Fibroblast of the conjunctiva (primary cell): ENCODE results near the gene PPP4R1.

Source experiments
- DNase-seq: peaks from one replicate; pipeline ENCODE4 v3.0.0-alpha.2; 2010; ENCODE audit warnings: low read depth

PPP4R1 gene

DNA sequence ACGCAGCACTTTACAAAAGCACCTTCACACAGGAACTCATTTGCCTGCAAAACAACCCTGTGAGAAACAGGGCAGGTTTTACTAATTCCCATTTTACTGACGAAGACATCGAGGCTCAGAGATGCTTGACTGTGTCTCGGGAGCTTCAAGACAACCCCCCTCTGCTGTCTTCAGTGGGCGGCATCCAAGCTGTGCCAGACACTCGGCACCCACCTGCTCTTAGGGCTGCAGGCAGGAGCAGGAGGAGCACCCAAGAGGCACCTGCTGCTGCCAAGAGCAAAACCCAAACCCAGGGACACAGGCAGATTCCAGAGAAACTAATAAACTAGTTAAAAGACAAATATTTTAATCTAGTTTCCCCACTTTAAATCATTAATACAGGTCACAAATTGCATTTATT is 67.9 kb downstream of the PPP4R1 start:
- no peak for DNase-seq

DNA sequence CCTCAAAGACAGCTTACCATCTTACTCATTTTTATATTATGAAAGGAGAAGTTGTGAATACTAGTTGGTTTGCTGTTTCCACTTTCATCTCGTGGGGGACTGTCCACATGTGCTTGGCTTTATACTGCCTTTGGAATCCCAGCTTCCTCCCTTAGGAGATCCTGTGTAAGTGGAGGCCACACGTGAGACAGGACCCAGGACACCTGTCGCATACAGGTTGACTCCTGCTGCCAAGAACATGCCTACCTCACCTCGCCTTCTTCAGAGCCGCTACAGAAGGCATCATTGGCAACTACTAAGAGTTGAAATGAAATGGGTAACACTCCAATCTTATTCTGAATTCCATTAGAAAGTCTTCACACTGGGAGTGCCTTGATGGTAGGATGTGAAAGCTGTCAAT is 69.3 kb downstream of the PPP4R1 start:
- no peak for DNase-seq

DNA sequence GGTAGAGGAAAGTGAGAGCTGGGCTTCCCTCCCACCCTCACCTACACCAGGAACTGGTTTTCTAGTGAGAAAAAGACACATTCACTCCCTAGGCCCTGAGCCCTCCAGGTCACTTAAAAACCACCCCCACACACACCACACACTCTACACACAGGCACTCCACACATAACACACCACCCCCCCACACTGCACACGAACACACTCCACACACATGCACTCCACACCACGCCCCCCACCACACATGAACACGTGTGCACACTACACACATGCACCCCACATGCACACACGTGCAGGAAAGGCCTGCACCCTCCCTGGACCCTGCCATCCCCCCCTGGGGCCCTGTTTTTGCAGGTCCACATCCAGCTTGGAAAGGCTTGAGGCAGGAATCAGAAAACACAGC is 71.4 kb downstream of the PPP4R1 start:
- no peak for DNase-seq

DNA sequence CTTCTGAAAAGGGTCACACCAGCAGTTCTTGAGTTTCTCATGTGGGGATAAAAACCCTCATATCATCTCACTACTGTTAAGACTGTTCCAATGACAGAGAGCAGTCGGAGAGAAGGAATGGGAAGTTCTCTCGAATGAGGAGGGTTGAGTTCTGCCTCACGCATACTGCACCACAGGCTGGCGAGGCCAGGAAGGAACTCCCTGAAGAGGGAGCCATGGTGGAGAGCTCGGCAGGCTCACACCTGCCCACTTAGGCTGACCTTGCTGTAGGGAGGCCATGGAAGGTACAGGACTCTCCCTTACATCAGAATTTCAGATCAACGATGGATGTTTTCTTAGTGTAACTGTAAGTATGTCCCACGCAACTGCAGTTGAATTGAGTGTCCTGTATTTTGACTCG is 74.4 kb downstream of the PPP4R1 start:
- no peak for DNase-seq

DNA sequence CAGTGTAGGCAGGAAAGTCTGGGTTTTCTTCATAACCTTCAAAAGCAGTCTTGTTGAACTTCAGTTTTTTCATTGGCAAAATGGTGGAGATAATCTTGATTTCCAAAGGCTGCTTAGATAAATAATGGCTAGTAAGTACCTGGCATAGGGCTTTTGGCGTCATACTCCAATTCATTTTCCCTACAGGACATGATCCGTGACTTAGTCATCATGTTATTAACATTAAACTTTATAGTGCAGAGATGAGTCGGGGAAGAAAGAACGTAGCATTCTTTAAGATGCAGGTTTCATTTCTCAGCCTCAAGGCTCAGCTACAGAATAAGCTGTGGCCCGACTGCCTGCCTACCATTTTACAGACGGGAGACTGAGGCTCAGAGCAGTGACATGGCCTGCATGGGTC is 75.1 kb downstream of the PPP4R1 start:
- peak; percentile 20 for DNase-seq

DNA sequence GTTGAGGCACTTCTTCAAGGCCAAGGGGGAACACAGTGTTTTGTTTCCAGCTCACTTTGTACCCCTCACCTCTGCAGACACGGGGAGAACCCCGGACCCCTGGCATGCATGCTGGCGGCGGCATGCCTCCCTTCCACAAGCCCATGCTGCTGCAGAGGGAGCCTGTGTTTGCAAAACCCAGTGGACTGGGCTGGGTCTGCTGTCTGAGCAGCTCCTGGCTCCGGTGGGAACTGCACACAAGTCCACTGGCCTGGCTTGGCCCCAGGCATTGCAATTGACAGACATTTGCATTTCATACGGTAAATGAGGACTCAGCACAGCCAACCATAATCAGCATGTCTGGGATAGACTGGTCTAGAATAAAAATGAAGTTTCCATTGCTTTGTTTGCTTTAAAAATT is 76.7 kb downstream of the PPP4R1 start:
- DNase-seq: no peak

DNA sequence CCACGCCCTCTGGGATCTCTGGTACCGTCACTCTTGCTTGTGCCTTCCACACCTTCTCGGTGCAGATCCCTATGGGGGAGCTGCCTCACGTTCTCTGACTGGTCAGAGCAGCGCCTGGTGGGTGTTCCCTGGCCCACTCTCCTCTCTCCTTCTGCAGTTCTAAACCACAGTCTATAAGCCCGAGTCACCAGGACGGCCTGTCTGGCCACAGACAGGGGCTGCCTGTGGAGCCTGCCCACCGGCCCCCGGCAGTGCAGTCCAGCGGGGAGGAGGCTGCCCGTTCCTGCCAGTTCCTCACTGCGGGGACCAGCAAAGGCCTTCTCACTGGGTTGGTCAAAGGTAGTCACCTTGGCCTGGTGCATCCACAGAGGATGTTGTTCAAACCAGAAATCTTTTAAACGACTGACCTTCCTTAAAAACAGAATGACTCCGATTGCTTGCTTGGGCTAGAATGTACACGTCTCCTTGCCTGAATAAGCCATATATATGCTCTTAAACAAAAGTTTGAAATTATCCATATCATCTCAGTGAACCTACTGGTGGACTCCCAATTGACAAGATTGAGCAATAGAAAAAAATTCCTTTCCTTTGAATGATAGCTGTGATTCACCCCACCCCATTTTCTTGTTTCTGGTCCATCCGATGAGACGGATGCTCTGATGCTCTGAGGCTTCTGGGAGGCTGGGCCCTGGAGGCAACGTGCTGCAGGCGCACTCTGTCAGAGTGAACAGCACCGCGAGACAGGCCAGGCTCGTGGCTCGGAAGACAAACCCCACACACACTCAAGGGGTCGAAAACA is 77.8 kb downstream of the PPP4R1 start:
- DNase-seq: peak; percentile 24

DNA sequence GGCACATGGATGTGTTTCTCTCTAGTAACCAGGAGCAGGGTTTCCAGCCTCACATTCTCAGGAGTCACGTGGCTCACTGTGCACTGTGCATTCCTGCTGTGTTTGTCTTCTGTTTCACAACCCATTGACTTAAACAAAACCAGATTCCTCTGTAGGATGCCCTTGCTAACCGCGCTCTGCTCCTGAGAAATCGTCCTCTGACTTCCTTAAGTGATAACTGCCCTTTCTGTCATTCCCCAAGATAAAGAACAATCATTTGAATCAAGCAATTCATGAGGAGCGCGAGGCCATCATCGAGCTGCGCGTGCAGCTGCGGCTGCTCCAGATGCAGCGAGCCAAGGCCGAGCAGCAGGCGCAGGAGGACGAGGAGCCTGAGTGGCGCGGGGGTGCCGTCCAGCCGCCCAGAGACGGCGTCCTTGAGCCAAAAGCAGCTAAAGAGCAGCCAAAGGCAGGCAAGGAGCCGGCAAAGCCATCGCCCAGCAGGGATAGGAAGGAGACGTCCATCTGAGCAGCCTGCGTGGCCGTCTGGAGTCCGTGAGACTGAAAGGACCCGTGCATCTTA is 78.8 kb downstream of the PPP4R1 start:
- peak; percentile 96 for DNase-seq

DNA sequence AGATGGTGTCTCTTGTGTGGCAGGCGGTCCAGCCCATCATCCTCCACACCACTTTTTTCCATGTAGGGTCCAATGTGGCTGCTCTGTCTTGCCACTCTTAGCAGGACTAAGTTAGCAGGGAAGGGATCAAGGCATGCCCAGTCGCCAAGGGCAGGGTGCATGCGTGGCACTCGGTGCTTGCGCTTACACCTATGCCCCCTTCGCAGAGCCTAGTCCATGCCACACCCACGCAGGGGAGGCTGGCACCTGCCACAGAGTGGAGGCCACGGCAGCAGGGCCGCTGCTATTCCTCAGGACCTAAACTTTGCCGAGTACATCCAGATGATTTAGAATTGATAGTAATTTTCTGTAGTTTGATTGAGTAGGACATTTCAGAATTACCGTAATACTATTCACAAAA is 79.5 kb downstream of the PPP4R1 start:
- DNase-seq: no peak

DNA sequence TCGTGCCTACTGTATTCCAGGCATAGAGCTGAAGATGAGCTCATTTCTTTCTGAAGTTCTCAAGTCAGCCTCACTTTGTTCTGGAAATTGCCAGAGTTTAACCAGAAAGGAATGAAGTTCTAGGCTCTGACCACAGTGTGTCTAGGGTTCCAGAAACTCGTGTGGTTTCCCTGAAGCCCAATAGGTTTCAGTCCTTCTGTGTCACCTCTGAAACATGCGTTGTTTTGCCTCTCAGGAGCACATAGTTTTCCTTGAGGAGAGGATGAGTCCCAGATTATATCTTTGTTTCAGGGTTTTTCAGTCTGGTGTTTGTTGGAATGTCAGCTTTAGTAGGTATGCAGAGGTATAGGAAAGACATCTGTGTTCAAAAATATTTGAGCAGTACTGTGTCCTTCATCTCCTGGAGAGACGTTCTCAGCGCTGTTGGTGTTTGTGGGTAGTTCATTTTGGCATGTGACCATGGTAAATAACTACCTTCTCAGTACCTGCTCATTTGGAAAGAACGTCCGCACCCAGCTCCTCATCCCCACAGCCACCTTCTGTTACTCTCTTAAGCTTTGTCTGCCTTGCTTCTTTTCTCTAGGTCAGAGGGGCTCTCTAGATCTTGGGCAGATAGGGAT is 82.5 kb downstream of the PPP4R1 start:
- DNase-seq: no peak

DNA sequence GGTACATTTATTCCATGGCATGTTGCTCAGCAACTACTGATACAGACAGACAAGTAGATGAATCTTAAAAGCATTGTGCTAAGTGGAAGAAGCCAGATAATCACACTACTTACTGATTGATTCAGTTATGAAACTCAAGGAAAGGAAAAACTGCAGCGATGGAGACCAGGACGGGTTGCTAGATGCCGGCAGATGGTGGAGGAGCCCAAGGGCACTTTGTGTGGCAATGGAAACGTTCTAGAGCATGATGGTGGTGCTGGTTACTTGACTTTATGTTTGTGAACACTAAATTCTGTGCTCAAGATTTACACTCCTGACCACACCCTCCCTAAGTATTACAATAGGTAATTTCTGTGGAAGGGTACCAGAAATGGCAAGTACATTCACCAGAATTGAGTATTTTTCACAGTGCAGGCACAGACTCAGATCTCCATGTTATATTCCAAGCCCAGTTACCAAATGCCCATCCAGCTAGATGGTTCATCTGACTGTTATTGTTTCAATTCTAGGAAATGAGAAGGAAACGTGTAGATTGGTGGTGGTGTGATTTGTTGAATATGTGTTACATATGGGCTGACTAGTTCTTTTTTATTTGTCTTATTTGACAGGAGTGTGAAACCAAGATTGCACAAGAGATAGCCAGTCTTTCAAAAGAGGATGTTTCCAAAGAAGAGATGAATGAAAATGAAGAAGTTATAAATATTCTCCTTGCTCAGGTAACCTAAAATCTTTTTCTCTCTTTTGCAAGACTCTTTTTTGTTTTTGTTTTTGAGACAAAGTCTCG is 83.9 kb downstream of the PPP4R1 start:
- DNase-seq: no peak

DNA sequence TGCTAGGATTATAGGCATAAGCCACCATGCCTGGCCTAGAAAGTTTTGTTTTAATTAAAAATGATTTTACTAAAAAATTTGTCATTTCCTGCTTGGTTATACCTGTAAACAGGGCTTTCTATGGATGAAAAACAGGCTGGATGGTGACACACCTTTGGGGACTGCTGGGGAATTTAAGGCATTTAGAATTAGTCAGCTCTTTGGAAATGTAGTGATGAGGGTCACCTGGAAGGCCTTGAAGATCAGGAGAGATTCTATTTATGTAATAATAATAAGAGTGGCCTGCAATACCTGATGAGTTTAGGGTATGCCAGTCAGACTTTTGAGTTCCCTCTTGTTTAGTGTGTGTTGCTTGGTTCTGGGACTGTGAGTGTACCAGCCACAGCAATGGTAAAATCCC is 87.9 kb downstream of the PPP4R1 start:
- DNase-seq: no peak

DNA sequence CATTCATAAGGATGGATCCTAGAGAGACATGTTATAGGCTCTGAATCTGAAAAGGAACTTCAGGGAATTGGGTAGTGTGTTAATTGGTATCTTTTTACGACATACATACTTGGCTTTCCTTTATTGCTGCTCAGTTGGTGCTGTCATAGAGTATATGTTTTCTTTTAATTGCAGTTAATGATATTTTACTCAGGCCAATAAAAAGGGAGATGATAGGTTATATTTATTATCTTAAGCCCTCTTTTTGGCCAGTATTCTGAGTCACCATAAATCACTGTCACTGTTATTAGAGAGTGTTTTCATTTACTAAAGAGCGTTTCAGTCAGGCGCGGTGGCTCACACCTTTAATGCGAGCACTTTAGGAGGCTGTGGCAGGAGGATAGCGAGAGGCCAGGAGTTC is 91.4 kb downstream of the PPP4R1 start:
- no peak for DNase-seq

DNA sequence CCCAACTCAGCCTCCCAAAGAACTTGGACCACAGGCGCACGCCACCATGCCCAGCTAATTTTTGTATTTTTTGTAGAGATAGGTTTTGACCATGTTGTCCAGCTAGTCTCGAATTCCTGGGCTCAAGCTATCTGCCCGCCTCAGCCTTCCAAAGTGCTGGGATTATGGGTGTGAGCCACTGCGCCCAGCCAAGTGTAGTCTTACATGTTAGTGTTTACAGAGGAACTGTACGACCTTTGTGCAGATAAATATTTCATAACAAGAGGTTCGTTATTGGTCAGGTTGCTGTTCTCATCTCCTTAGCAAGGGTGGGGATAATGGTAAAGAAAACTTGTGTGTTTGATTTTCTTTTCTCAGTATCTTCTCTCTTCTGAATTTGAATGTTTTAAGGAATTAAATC is 92.6 kb downstream of the PPP4R1 start:
- no peak for DNase-seq

DNA sequence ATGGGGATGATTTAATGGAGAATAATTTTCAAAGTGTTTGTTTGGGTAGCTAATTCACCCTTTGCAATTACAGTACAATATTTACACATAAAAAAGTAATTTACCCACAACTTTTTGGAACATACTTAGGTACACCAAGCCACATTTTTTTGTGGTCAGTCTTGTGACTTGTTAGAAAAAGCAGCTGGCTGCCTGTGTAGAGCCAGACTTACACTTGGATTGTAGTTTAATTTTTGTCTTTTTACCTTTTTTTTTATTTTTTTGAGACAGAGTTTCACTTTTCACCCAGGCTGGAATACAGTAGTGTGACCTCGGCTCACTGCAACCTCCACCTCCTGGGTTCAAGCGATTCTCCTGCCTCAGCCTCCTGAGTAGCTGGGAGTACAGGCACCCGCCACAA is 93.7 kb downstream of the PPP4R1 start:
- no peak for DNase-seq

DNA sequence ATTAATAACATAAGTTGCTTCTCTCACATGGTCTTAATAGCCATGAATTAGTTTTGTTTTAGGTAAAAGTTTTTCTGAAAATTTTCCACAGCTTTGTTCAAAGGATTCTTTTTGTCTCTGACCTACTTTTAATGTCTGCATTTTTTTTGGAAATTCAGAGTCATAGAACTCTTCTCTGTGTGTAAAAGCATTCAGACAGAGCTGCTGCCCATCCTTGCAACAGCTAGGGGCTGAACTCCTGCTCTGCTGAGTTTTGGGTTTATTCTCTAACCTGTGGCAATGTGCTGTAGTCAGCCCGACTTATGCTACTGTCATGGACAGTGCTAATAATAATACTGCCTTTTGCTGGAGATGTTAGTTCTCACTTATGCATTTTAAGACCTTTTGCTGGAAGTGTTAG is 95.0 kb downstream of the PPP4R1 start:
- DNase-seq: no peak

DNA sequence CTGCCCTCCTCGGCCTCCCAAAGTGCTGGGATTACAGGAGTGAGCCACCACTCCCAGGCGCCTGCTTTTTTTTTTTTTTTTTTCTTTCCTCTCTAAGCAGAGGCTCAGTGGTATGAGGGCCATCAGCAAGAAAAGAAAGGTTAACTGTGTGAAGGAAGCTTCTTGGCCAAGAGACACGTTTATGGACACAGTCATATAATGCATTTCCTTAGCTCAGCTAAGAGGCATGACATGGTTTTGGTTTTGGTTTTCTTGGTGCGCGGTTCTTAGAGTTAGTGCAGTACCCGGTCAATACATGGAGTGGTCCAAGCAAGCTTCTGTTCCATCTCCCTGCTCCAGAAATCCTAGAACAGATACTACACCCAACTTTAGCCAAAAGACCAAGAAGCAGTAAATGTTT is 96.5 kb downstream of the PPP4R1 start:
- no peak for DNase-seq

DNA sequence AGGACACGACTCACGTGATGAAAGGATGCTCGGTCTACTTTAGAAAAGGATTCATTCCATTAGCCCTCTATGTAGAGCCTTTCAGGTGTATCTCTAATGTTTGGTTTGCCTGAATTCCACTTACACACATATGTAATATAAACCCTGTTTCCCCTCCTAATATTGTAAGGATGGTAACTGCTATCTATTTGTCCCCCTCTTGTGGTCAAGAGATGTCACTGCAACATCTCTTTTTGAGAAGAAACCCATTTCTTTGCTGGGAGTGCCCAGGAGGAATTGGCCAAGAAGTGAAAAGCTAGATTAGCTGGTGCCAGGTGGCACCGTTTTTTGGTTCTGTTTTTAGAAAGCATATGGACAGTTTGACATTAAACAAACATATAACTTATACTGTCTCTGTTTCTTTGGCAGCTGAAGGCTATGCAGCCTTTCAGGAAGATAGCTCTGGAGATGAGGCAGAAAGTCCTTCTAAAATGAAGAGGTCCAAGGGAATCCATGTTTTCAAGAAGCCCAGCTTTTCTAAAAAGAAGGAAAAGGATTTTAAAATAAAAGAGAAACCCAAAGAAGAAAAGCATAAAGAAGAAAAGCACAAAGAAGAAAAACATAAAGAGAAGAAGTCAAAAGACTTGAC is 97.8 kb downstream of the PPP4R1 start:
- DNase-seq: peak; percentile 28

DNA sequence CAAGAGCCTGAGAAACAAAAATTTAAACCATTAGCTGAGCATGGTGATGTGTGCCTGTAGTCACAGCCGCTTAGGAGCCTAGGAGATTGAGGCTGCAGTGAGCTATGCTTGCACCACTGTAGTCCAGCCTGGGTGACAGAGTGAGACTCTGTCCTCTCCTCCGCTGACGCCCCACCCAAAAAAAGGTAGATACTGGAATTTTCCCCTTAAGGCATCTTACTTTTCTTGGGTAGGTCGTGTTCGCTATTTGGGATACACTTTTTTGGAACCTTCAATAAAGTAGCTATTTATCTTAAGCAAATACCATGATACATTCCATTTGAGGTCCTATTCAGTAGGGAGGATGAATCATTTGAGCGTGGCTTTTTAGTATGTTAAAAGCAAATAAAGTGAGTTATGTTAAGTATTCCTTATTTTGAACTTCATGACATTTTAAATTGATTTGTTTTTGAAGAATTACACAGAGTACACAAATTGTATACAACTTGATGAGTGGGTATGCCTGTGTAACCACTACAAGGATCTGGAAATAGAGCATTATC is 100.3 kb downstream of the PPP4R1 start:
- DNase-seq: no peak

DNA sequence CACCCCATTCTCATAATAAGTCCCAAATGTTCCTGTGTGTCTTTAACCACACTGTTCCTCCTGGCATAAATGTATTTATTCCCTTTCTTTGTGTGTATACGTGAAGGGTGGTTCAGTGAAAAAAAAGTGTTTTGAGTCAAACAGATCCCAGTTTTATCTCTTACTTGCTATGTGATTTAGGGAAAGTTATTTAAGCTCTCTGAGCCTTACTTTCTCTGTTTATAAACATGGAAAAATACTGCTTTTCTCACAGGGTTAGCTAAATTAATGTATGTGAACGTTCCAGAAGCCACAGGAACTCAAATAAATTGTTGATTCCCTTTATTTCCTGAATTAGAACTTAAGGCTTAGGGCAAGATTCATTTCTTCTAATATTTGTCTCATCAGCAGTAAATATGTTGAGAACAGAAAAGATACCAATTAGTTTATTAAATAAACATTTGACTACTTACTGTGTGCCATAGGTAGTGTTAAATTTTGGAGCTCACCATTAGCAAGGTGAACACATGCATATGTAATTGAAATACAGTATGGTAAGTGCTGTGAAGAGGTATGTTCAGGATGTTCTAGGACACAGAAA is 105.8 kb downstream of the PPP4R1 start:
- no peak for DNase-seq

DNA sequence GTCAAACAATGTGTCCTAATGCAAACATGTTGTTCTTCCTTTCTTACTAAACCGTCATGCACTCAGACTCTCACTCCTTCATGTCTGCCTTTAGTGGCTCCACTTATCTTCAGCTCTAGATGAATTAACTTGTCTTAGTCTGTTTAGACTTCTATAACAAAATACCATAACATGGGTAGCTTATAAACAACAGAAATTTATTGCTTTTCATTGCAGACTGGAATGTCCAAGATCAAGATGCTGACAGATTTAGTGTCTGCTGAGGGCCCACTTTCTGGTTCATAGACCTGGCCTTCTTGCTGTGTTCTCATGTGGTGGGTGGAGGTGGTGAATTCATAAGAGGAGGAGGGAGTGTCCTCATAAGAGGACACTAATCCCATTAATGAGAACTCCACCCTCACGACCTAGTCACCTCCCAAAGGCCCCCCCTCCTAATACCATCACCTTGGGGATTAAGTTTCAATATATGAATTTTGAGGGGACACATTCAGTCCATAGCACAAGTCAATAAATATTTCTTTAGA is 106.7 kb downstream of the PPP4R1 start:
- no peak for DNase-seq
